H1 (cell line): ENCODE data around the gene ACTG2. TPM values are rescaled to one million over a fixed set of nuclear protein-coding genes. Genes with fewer than 3 reads are reported as not detected.

Source experiments
- CTCF ChIA-PET: fragments of 300-600 bp; sonication (Branson Sonifier 250); formaldehyde crosslinking; loops from one replicate; lab custom pipeline; 2021; ENCODE audit not compliant: partially characterized antibody; lab: Charles Lee
- POLR2A ChIA-PET: fragments of 300-600 bp; sonication (Branson Sonifier 250); formaldehyde crosslinking; loops from one replicate; lab custom pipeline; 2021; ENCODE audit warnings: inconsistent platforms; ENCODE audit not compliant: partially characterized antibody; lab: Charles Lee
- DNase-seq, 2 experiments: peaks; one replicate each; pipeline versions ENCODE4 v3.0.0 to v3.0.0-alpha.2; 2010 to 2022; ENCODE audit warnings: low spot score in 2 of 2, low read depth in 1 of 2, mixed read lengths in 1 of 2
- FAIRE-seq: peaks from 2 replicates; lab custom pipeline; 2011; peaks lifted over from hg19 to GRCh38; lab: Jason Lieb, UNC
- H2AFZ ChIP-seq: 2 replicates; pipeline ENCODE4 v1.8.1; 2012; ENCODE audit warnings: low read length, inconsistent platforms
- H2AK5ac ChIP-seq: 2 replicates; pipeline ENCODE4 v1.6.1; 2013; ENCODE audit warnings: low read depth, low read length
- H2BK120ac ChIP-seq: replicated peaks from 2 replicates; pipeline ENCODE3; 2013; ENCODE audit warnings: low read depth, low read length, inconsistent platforms
- H2BK12ac ChIP-seq: 2 replicates; pipeline ENCODE4 v1.6.1; 2013; ENCODE audit warnings: low read depth, low read length
- H2BK15ac ChIP-seq: 2 replicates; pipeline ENCODE4 v1.6.1; 2013; ENCODE audit warnings: low read length
- H2BK20ac ChIP-seq: 2 replicates; pipeline ENCODE4 v1.6.1; 2013; ENCODE audit warnings: low read length
- H2BK5ac ChIP-seq: 2 replicates; pipeline ENCODE4 v1.6.1; 2013; ENCODE audit warnings: low read depth, low read length
- H3K14ac ChIP-seq: 2 replicates; pipeline ENCODE4 v1.6.1; 2013; ENCODE audit warnings: inconsistent platforms; ENCODE audit not compliant: insufficient read length
- H3K18ac ChIP-seq: 2 replicates; pipeline ENCODE4 v1.6.1; 2013; ENCODE audit warnings: low read length; ENCODE audit errors: extremely low read depth
- H3K23ac ChIP-seq: 2 replicates; pipeline ENCODE4 v1.6.1; 2013; ENCODE audit warnings: inconsistent platforms; ENCODE audit not compliant: insufficient read length
- H3K23me2 ChIP-seq: 2 replicates; pipeline ENCODE4 v1.6.1; 2013; ENCODE audit warnings: low read depth, low read length
- H3K27ac ChIP-seq: 2 replicates; pipeline ENCODE4 v1.6.1; 2011; ENCODE audit warnings: low read depth, low read length, inconsistent platforms
- H3K27me3 ChIP-seq, 4 experiments: replicated peaks in 1 of 4; 1 replicate in 1 of 4; 2 replicates in 3 of 4; pipeline versions ENCODE4 v1.6.1 to v1.8.1; 2011 to 2013; ENCODE audit warnings: low read length in 3 of 4, mild to moderate bottlenecking in 3 of 4, inconsistent platforms in 2 of 4, mixed read lengths in 2 of 4, moderate library complexity in 1 of 4; ENCODE audit not compliant: control insufficient read depth in 3 of 4, insufficient read depth in 3 of 4; ENCODE audit errors: extremely low read depth in 1 of 4
- H3K36me3 ChIP-seq, 4 experiments: 2 replicates each; pipeline versions ENCODE4 v1.6.1 to v1.8.1; 2011 to 2013; ENCODE audit warnings: mild to moderate bottlenecking in 4 of 4, low read length in 3 of 4, moderate library complexity in 2 of 4, control low read depth in 1 of 4, inconsistent platforms in 1 of 4; ENCODE audit not compliant: insufficient read depth in 4 of 4, control insufficient read depth in 2 of 4
- H3K4ac ChIP-seq: replicated peaks from 2 replicates; pipeline ENCODE3; 2013; ENCODE audit warnings: low read length, low read depth, mixed read lengths, inconsistent platforms; ENCODE audit not compliant: insufficient read length
- H3K4me1 ChIP-seq, 4 experiments: replicated peaks in 1 of 4; 1 replicate in 1 of 4; 2 replicates in 3 of 4; pipeline versions ENCODE4 v1.6.1 to v1.8.1; 2011 to 2013; ENCODE audit warnings: low read length in 3 of 4, inconsistent platforms in 2 of 4, mixed read lengths in 1 of 4; ENCODE audit not compliant: insufficient read depth in 4 of 4, control insufficient read depth in 3 of 4
- H3K4me2 ChIP-seq, 2 experiments: 2 replicates each; pipeline versions ENCODE4 v1.6.1 to v1.8.1; 2011 to 2013; ENCODE audit warnings: low read depth in 2 of 2, low read length in 2 of 2, control low read depth in 1 of 2, inconsistent platforms in 1 of 2, mild to moderate bottlenecking in 1 of 2; ENCODE audit not compliant: insufficient read depth in 1 of 2
- H3K4me3 ChIP-seq, 4 experiments: fragments of 200-600, 300-600 bp in 1 of 4; sonication (generic), shearing (Covaris generic), sonication (Bioruptor Twin) in 1 of 4; 2 replicates each; pipeline versions ENCODE4 v1.5.1 to v1.8.1; 2011 to 2016; ENCODE audit warnings: low read length in 4 of 4, low read depth in 3 of 4, control low read depth in 2 of 4, inconsistent platforms in 2 of 4, mild to moderate bottlenecking in 2 of 4, mixed read lengths in 1 of 4, moderate library complexity in 1 of 4; ENCODE audit not compliant: insufficient read depth in 2 of 4; ENCODE audit errors: extremely low read depth in 1 of 4
- H3K56ac ChIP-seq: replicated peaks from 2 replicates; pipeline ENCODE3; 2013; ENCODE audit warnings: low read depth, mild to moderate bottlenecking, mixed read lengths, low read length, inconsistent platforms; ENCODE audit not compliant: insufficient read length
- H3K79me1 ChIP-seq: 2 replicates; pipeline ENCODE4 v1.6.1; 2013; ENCODE audit warnings: low read depth, low read length, control low read depth
- H3K79me2 ChIP-seq, 2 experiments: 2 replicates each; pipeline versions ENCODE4 v1.6.1 to v1.8.1; 2012 to 2013; ENCODE audit warnings: low read length in 2 of 2, mild to moderate bottlenecking in 2 of 2, inconsistent platforms in 1 of 2; ENCODE audit not compliant: insufficient read depth in 2 of 2, control insufficient read depth in 1 of 2
- H3K9ac ChIP-seq, 4 experiments: replicated peaks in 1 of 4; 1 replicate in 1 of 4; 2 replicates in 3 of 4; pipeline versions ENCODE4 v1.6.1 to v1.8.1; 2011 to 2013; ENCODE audit warnings: low read depth in 3 of 4, low read length in 3 of 4, control low read depth in 2 of 4, mild to moderate bottlenecking in 2 of 4, moderate library complexity in 2 of 4, inconsistent platforms in 1 of 4; ENCODE audit errors: extremely low read depth in 1 of 4
- H3K9me3 ChIP-seq, 2 experiments: 2 replicates each; pipeline versions ENCODE4 v1.6.1 to v1.8.1; 2012 to 2013; ENCODE audit warnings: mild to moderate bottlenecking in 2 of 2, moderate library complexity in 2 of 2, control low read depth in 1 of 2, inconsistent platforms in 1 of 2, low read depth in 1 of 2, low read length in 1 of 2, mixed read lengths in 1 of 2; ENCODE audit not compliant: insufficient read depth in 2 of 2
- H4K20me1 ChIP-seq, 2 experiments: replicated peaks in 1 of 2; 2 replicates each; pipeline versions ENCODE3 to v1.8.1; 2011 to 2013; ENCODE audit warnings: inconsistent platforms in 2 of 2, low read length in 2 of 2, mild to moderate bottlenecking in 1 of 2; ENCODE audit not compliant: insufficient read depth in 2 of 2, control insufficient read depth in 1 of 2
- H4K5ac ChIP-seq: 2 replicates; pipeline ENCODE4 v1.6.1; 2013; ENCODE audit warnings: low read length, low read depth, mixed read lengths, inconsistent platforms; ENCODE audit not compliant: insufficient read length
- H4K8ac ChIP-seq: 2 replicates; pipeline ENCODE4 v1.8.0; 2013; ENCODE audit warnings: mild to moderate bottlenecking, moderate library complexity, low read length, inconsistent platforms; ENCODE audit not compliant: insufficient read depth; ENCODE audit errors: extremely low read depth
- H4K91ac ChIP-seq: replicated peaks from 2 replicates; pipeline ENCODE3; 2013; ENCODE audit warnings: low read length, mixed read lengths, inconsistent platforms; ENCODE audit not compliant: insufficient read length
- CBX5 ChIP-seq: fragments of 300-800, 300-1000 bp; sonication (generic); IDR thresholded peaks from 2 replicates; pipeline ENCODE4 v1.7.1; 2016; ENCODE audit warnings: antibody characterized with exemption, low read length, low read depth
- HDAC2 ChIP-seq, 2 experiments: fragments of 300-600 bp in 1 of 2; sonication (generic) in 1 of 2; IDR thresholded peaks; 2 replicates each; pipeline ENCODE4 v1.6.1; 2011 to 2012; ENCODE audit warnings: low read depth in 2 of 2, low read length in 2 of 2, mild to moderate bottlenecking in 2 of 2, moderate library complexity in 2 of 2, borderline replicate concordance in 1 of 2, inconsistent platforms in 1 of 2
- RBBP5 ChIP-seq: IDR thresholded peaks from 2 replicates; pipeline ENCODE4 v1.7.1; 2012; ENCODE audit warnings: low read depth, mild to moderate bottlenecking, inconsistent platforms, low read length, moderate library complexity, borderline replicate concordance
- TCF12 ChIP-seq: IDR thresholded peaks from 2 replicates; pipeline ENCODE4 v1.6.1; 2011; ENCODE audit warnings: low read depth, mild to moderate bottlenecking, low read length
- YY1 ChIP-seq: IDR thresholded peaks from 2 replicates; pipeline ENCODE4 v1.6.1; 2011; ENCODE audit warnings: low read depth, mild to moderate bottlenecking, low read length
- WGBS, 2 experiments: shearing (Covaris generic) in 1 of 2; methylation state at CpG; one replicate each; pipeline versions ENCODE4 v1.1.6 to v1.1.7; 2013 to 2015; ENCODE audit warnings: low lambda C conversion rate in 2 of 2, mixed read lengths in 2 of 2, inconsistent platforms in 1 of 2, low coverage in 1 of 2, missing lambda C conversion rate in 1 of 2; ENCODE audit not compliant: insufficient replicate concordance in 2 of 2, insufficient coverage in 1 of 2, insufficient read length in 1 of 2; ENCODE audit errors: extremely low coverage in 1 of 2, missing lambda C conversion rate in 1 of 2; 5-methylcytosine and 5-hydroxymethylcytosine counted together
- polyA plus RNA-seq, 7 experiments: library from polyadenylated mRNA; depleted of rRNA in 3 of 7; stranded (reverse) in 5 of 7; unstranded in 2 of 7; fragments of >200 nt in 5 of 7; fragments of 200-250 nt in 2 of 7; gene quantifications; 1 replicate in 5 of 7; 2 replicates in 1 of 7; 4 replicates in 1 of 7; pipeline versions ENCODE4 v1.2.1 to v1.2.3, GENCODE V29; 2011 to 2013; ENCODE audit warnings: missing spikeins in 2 of 7, mixed read lengths in 2 of 7
- total RNA-seq: library from RNA; stranded (reverse); fragmentation: NEBNext Ultra II Directional; extraction: Animal tissue kit (Norgen Biotek cat#: 25700); gene quantifications from 2 replicates; pipeline ENCODE4 v1.2.1, GENCODE V29; 2021
- TF ChIP-seq, protein P1 (sequence below): IDR thresholded peaks from 2 replicates; pipeline ENCODE4 v1.6.1; 2012; ENCODE audit warnings: low read length, inconsistent platforms

The ACTG2 gene
- total and polyA plus RNA-seq, 2 of the 8 experiments (the other 6 are each of a cell fraction or from before 2014, with no cell fraction given), result 6.2 to 13.7 TPM

DNA sequence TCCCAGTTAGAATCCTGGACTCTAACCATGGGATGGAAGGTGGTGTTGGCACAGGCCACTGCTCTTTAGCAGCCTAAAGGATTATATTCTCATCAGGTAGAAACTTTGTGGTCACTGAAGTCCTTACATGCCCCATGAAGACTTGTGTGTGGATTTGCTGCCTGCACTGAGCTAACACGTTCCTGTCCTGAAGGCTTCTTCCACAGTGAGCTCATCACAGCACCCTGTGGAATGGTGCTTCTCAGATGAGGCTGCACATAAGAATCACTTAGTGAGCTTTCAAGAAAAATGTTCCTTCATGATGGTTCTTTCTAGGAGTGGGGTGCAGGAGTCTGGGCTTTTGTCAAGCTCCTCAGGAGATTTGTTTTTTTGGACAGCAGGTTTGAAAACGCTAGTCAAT lies 37.3 kb upstream of the ACTG2 start:
- DNase-seq (no peak), FAIRE-seq (no peak)
- Histone ChIP-seq H3K18ac (no peak overlapping the region), H3K4me3 (no peak overlapping the region), H2BK5ac (no peak overlapping the region), H4K20me1 (peaks cover 0 to 2% of the 10 kb centered on the region in 2 experiments), H3K9ac (no peak overlapping the region), H3K27ac (no peak overlapping the region), H3K4me2 (no peak overlapping the region), H3K4me1 (no peaks in the 10 kb centered on the region), H2BK120ac (no peak overlapping the region), H3K9me3 (no peaks in the 10 kb centered on the region), H3K27me3 (no peaks in the 10 kb centered on the region), H3K4ac (no peak overlapping the region), H3K14ac (no peak overlapping the region), H4K91ac (no peak overlapping the region), H3K36me3 (peaks cover 11 to 66% (median 50%) of the 10 kb centered on the region in 4 experiments; a peak in 7 of 8 replicates), H2BK20ac (no peak overlapping the region), H3K79me2 (no peaks in the 10 kb centered on the region), H3K23me2 (no peaks in the 10 kb centered on the region; the same call in 1 of the 2 replicates), H3K23ac (no peak overlapping the region), H4K8ac (no peak overlapping the region), H2AFZ (no peak overlapping the region), H2BK15ac (no peak overlapping the region), H4K5ac (no peak overlapping the region), H3K79me1 (no peaks in the 10 kb centered on the region), H3K56ac (no peak overlapping the region), H2BK12ac (no peak overlapping the region), H2AK5ac (no peak overlapping the region)
- POLR2A ChIA-PET, result no interaction called here
- TF ChIP-seq TCF12 (no peak), HDAC2 (IDR thresholded peaks at IDR 0.05; ENCODE audit: borderline replicate concordance in 1 of 2, low read depth in 2 of 2, low read length in 2 of 2) (no peak), CBX5 (no peak), RBBP5 (no peak), YY1 (no peak)
- TF ChIP-seq, protein P1, sequence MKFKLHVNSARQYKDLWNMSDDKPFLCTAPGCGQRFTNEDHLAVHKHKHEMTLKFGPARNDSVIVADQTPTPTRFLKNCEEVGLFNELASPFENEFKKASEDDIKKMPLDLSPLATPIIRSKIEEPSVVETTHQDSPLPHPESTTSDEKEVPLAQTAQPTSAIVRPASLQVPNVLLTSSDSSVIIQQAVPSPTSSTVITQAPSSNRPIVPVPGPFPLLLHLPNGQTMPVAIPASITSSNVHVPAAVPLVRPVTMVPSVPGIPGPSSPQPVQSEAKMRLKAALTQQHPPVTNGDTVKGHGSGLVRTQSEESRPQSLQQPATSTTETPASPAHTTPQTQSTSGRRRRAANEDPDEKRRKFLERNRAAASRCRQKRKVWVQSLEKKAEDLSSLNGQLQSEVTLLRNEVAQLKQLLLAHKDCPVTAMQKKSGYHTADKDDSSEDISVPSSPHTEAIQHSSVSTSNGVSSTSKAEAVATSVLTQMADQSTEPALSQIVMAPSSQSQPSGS, result no peak
- 93% methylated on average over 2 of the region's 2 CpGs; no CpG with 5 or more reads in 1 of the 2 experiments for WGBS, 2 experiments
- CTCF ChIA-PET, result interaction anchor here (0.7 to 1.0 kb wide), 2 partner anchors 10 to 175 kb away, joined by 3 read pairs; no protein-coding TSS in a partner anchor
